Ascending aorta (tissue), 2 donors: Measurements from ENCODE around the gene FUT4. TPM values are rescaled to one million over a fixed set of nuclear protein-coding genes. Genes with fewer than 3 reads are reported as not detected.

Experiments used
- DNase-seq, 2 donors: peaks; one replicate each; pipeline ENCODE4 v3.0.0-alpha.2; 2019; ENCODE audit warnings: low spot score in 2 of 2
- H3K27ac ChIP-seq, 2 donors: fragments of 200-600 bp; sonication (generic); one replicate each; pipeline ENCODE4 v1.5.1; 2016 to 2017; ENCODE audit warnings: mild to moderate bottlenecking in 1 of 2
- H3K27me3 ChIP-seq: fragments of 200-600 bp; sonication (generic); one replicate; pipeline ENCODE4 v1.5.1; 2017
- H3K36me3 ChIP-seq, 2 donors: fragments of 200-600 bp; sonication (generic); one replicate each; pipeline ENCODE4 v1.5.1; 2016
- H3K4me1 ChIP-seq, 2 donors: fragments of 200-600 bp; sonication (generic); one replicate each; pipeline ENCODE4 v1.5.1; 2016 to 2017; ENCODE audit warnings: mild to moderate bottlenecking in 1 of 2
- H3K4me3 ChIP-seq, 2 donors: fragments of 200-600 bp; sonication (generic); one replicate each; pipeline ENCODE4 v1.5.1; 2016 to 2017; ENCODE audit warnings: mild to moderate bottlenecking in 1 of 2
- H3K9me3 ChIP-seq, 2 donors: fragments of 200-600 bp; sonication (generic); one replicate each; pipeline ENCODE4 v1.5.1; 2016
- CTCF ChIP-seq, 3 experiments: fragments of 200-600 bp in 2 of 3; fragments of 450-650 bp in 1 of 3; sonication (generic) in 2 of 3; IDR thresholded peaks; one replicate each; pipeline ENCODE4 v1.5.1; 2016 to 2019; ENCODE audit warnings: antibody characterized with exemption in 3 of 3, mild to moderate bottlenecking in 1 of 3, moderate library complexity in 1 of 3
- intact Hi-C: fragments of 100-400 bp; cut with DNase I; formaldehyde crosslinking; loops from one replicate; pipeline ENCODE4 v1.15.1; 2023
- total RNA-seq: library from RNA; depleted of rRNA; stranded (reverse); fragments of >200 nt; gene quantifications from one replicate; pipeline ENCODE4 v1.1.0, GENCODE V29; 2016

FUT4 gene
- total RNA-seq, 1 donor from 2014 or later = 3.2 TPM

GRCh38 chr11:94583866-94584500 is 40.3 kb downstream of the FUT4 start:
- no peak for TF ChIP-seq CTCF (IDR thresholded peaks at IDR 0.05)
- H3K27me3 ChIP-seq = no peaks in the 10 kb centered on the region
- H3K4me3 ChIP-seq = no peak overlapping the region
- no peaks in the 10 kb centered on the region for H3K4me1 ChIP-seq
- intact Hi-C loops = no loop called here
- no peak for DNase-seq
- H3K9me3 ChIP-seq = no peaks in the 10 kb centered on the region
- H3K27ac ChIP-seq = no peak overlapping the region
- H3K36me3 ChIP-seq = peaks cover 0 to 11% of the 10 kb centered on the region in 2 donors

GRCh38 chr11:94584978-94585377 is 41.3 kb downstream of the FUT4 start:
- Histone ChIP-seq H3K27ac (no peak overlapping the region), H3K9me3 (no peaks in the 10 kb centered on the region), H3K27me3 (no peaks in the 10 kb centered on the region), H3K4me3 (no peak overlapping the region), H3K36me3 (peaks cover 4 to 20% of the 10 kb centered on the region in 2 donors), H3K4me1 (no peaks in the 10 kb centered on the region)
- TF ChIP-seq CTCF (IDR thresholded peaks at IDR 0.05) = no peak
- intact Hi-C loops = no loop called here
- no peak for DNase-seq

- H3K4me1 ChIP-seq = no peaks in the 10 kb centered on the region
- H3K36me3 ChIP-seq = peaks cover 4 to 24% of the 10 kb centered on the region in 2 donors
- no peak overlapping the region for H3K4me3 ChIP-seq
- DNase-seq = no peak
- H3K9me3 ChIP-seq = no peaks in the 10 kb centered on the region
- intact Hi-C loops = no loop called here
- no peak overlapping the region for H3K27ac ChIP-seq
- TF ChIP-seq CTCF (IDR thresholded peaks at IDR 0.05) = no peak
- no peaks in the 10 kb centered on the region for H3K27me3 ChIP-seq
Measured at GRCh38 chr11:94585399-94585798, 41.7 kb downstream of the FUT4 start.

- Histone ChIP-seq H3K4me1 (no peaks in the 10 kb centered on the region), H3K27me3 (no peaks in the 10 kb centered on the region), H3K36me3 (peaks cover 10 to 35% of the 10 kb centered on the region in 2 donors), H3K4me3 (no peak overlapping the region), H3K9me3 (no peaks in the 10 kb centered on the region), H3K27ac (no peak overlapping the region)
- intact Hi-C loops = no loop called here
- DNase-seq = no peak
- TF ChIP-seq CTCF (IDR thresholded peaks at IDR 0.05) = no peak
Measured at GRCh38 chr11:94586546-94586945, 42.8 kb downstream of the FUT4 start.

GRCh38 chr11:94586978-94587377 is 43.3 kb downstream of the FUT4 start:
- Histone ChIP-seq H3K36me3 (peaks cover 10 to 36% of the 10 kb centered on the region in 2 donors), H3K27me3 (no peaks in the 10 kb centered on the region), H3K27ac (no peak overlapping the region), H3K9me3 (no peaks in the 10 kb centered on the region), H3K4me3 (no peak overlapping the region), H3K4me1 (no peaks in the 10 kb centered on the region)
- no peak for TF ChIP-seq CTCF (IDR thresholded peaks at IDR 0.05)
- intact Hi-C loops = no loop called here
- DNase-seq = no peak
